NCI-H187 treated with DMSO at 0.1 percent for 48 hours (cell line): Measurements from ENCODE around the gene CRYZL1.

Source experiments
- DNase-seq: peaks from one replicate; lab custom pipeline; 2025; lab: John Stamatoyannopoulos, UW

The CRYZL1 gene

GRCh38 chr21:33541105-33541711, 100.3 kb downstream of the CRYZL1 start:
- DNase-seq = no peak

GRCh38 chr21:33540711-33541104, 100.8 kb downstream of the CRYZL1 start:
- no peak for DNase-seq

- no peak for DNase-seq
Measured at GRCh38 chr21:33539616-33540015, 101.9 kb downstream of the CRYZL1 start.
